HG03108 (cell line): ENCODE results near the gene EP300.
A peak's percentile ranks its signal among the peaks of the same experiment; 100 is the strongest.
"Not testable (repeated sequence)": the region's sequence is repeated elsewhere in the genome, so short reads cannot be mapped to it uniquely, and the experiment has no call there.

ENCODE experiments used
- ATAC-seq: cut with Tn5 transposase; IDR thresholded peaks from one replicate; pipeline ENCODE4 v1.9.1; 2021; ENCODE audit warnings: moderate library complexity; ENCODE audit not compliant: unreplicated experiment

EP300 gene

DNA sequence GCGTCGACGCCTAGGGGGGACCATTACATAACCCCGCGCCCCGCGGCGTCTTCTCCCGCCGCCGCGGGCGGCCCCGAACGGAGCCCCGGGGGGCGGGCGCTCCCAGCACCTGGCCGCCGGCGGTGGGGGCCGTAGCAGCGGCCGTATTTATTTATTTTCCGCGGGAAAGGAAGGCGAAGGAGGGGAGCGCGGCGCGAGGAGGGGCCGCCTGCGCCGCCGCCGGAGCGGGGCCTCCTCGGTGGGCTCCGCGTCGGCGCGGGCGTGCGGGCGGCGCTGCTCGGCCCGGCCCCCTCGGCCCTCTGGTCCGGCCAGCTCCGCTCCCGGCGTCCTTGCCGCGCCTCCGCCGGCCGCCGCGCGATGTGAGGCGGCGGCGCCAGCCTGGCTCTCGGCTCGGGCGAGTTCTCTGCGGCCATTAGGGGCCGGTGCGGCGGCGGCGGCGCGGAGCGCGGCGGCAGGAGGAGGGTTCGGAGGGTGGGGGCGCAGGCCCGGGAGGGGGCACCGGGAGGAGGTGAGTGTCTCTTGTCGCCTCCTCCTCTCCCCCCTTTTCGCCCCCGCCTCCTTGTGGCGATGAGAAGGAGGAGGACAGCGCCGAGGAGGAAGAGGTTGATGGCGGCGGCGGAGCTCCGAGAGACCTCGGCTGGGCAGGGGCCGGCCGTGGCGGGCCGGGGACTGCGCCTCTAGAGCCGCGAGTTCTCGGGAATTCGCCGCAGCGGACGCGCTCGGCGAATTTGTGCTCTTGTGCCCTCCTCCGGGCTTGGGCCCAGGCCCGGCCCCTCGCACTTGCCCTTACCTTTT is at the start of gene EP300:
EP300 (plus strand) TSS at position 570 of the 795 bp plus-strand sequence. CDS start 413 bp downstream, outside the sequence.
- ATAC-seq = peak; percentile 39

DNA sequence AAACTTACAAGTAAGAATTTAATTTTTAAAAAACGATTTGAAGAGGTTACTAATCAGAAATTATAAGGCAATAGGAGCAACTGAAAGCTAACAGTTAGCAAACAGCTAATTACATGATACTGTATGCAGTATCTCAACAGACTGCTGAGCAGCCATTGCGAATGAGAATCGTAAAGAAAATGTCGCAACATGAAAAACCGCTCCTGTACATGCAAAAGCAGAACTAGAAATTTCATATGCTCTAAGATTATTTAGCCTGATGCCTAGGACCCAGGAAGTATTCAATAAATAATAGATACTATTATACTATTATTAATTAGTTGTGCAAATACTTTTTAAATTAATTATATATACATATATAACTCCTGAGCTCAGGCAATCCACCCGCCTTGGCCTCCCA is 48.7 kb upstream of the EP300 start:
- no peak for ATAC-seq

DNA sequence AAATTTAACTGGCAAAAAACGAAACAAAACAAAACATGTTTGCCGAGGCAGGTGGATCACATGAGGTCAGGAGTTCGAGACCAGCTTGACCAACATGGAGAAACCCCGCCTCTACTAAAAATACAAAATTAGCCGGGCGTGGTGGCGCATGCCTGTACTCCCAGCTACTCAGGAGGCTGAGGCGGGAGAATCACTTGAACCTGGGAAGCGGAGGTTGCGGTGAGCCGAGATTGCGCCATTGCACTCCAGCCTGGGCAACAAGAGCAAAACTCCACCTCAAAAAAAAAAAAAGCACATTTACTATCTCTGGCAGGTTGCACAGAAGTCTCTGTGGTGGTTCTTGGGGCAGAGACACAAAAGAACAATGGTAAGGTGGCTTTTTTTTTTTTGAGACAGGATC is 46.8 kb upstream of the EP300 start:
- not testable (repeated sequence) for ATAC-seq

DNA sequence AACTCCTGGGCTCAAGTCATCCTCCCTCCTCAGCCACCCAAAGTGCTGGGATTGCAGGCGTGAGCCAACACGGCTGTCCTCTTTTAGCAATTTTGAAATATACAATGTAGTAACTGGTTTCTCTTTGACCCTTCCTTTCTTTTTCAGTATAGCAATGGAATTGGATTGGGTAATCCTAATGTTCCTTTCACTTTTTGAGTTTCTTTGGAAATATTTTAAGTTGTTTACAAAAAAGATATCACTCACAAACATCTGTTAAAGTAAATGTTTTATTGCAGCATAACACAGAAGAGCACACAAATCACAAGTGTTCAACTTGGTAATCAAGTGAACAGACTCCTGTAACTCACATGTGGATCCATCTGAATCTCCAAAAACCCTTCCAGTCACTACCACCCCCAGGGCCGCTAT is 44.6 kb upstream of the EP300 start:
- no peak for ATAC-seq

DNA sequence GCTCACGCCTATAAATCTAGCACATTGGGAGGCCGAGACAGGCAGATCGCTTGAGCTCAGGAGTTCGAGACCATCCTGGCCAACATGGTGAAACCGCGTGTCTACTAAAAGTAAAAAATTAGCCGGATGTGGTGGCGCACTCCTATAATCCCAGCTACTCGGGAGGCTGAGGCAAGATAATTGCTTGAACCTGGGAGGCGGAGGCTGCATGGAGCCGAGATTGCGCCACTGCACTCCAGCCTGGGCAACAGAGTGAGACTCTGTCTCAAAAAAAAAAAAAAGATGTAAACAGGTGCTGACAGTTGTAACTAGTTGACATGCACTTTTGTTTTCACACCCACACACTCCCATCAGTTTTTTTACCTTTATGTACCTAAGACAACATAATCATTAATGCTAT is 44.0 kb upstream of the EP300 start:
- not testable (repeated sequence) for ATAC-seq

DNA sequence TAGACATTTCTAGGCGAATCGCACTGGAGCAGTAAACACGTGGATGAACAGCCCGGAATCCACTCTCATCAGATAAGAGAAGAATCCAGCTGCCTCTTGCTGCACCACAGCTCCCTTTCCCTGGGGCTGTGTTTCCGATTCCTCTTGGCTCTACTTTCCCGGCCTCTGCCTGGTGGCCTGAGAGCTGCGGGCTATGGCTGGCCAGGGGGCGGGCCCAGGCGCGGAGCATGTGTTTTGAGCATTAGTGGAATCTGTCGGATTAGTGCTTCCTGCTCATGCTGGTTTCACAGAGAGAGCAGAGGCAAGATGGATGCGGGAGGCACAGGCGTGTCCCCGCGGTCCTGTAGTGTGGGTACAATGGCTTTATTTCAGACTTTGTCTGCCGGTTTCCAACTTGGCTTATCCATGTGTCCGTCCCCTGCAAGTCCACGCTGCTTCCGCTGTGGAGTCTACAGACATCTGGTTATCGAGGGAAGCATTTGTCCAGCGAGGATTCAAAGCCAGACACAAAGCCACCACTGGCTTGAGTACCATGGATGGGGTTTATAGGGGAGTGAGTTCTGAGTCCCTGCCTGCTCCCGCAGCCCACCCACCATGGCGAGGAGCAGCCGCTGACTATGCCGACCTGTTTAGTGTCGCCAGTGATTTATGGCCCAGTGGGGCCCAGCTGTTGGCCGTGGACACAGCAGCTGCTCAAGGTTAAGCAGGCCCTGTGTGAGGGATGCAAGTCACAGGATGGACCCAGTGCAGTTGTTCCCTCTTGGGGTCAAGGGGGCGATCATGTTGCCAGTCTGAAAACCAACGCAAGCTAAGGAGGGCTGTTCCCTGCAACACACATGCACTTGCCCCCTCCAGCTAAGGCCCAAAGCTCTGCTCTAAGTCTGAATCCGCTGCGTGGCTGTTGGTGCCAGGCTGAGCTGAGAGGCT is 43.3 kb upstream of the EP300 start:
- ATAC-seq = no peak

DNA sequence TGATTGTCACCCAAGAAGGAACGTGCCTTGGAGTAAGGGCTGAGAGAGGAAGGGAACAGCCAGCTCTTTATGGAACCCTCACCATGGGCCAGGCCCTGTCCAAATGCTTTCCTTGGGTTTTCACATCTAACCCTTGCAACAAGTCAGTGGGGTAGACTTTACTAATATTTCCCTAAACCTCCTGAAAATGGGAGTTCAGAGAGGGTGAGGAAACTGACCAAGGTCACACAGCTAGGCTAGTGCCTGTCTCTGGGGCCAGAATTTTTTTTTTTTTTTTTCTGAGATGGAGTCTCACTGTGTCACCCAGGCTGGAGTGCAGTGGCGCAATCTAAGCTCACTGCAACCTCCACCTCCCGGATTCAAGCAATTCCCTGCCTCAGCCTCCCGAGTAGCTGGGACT is 42.6 kb upstream of the EP300 start:
- ATAC-seq = not testable (repeated sequence)

DNA sequence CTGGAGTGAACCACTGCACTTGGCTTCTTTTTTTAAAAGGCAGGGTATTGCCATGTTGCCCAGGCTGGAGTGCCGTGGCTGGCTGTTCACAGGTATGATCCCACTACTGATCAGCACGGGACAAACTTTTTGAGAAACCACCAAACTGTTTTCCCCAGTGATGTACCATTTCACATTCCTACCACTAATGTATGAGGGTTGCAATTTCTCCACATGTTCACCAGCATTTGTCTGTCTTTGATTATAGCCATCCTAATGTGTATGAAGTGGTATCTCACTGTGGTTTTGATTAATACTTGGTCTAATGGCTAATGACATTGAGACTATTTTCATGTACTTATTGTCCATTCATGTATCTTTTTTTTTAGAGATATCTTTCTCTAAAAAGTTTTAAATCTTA is 41.5 kb upstream of the EP300 start:
- ATAC-seq = no peak

DNA sequence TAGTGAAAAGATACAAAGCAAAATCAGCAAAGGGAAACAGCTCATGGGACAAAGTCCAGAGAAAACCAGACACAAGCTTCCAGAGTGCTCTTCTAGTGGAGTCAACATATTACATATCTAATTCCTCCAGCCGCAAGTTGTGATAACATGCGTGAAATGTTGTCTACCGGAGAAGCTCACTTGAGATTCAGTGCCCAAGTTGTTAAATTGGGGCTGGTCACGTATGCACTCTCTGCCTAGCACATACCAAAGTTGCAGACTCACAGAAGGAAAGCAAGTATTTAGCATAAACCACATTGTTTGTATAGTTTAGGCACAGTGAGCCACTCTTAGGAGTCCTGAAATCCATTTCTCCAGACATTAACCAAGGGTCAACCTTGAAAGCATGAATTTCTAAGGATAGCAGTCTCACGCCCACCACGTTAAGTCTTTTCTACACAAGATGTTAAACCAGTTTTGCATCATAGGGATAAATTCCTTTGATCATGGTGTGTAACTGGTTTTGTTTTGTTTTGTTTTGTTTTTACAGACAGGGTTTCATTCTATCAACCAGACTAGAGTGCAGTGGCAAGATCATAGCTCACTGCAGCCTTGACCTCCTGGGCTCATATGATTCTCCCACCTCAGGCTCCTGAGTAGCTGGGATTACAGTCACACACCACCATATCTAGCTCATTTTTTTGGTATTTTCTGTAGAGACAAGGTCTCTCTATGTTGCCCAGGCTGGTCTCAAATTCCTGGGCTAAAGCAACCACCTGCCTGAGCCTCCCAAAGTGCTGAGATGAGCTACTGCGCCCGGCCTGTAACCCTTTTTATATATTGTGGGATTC is 39.5 kb upstream of the EP300 start:
- no peak for ATAC-seq

DNA sequence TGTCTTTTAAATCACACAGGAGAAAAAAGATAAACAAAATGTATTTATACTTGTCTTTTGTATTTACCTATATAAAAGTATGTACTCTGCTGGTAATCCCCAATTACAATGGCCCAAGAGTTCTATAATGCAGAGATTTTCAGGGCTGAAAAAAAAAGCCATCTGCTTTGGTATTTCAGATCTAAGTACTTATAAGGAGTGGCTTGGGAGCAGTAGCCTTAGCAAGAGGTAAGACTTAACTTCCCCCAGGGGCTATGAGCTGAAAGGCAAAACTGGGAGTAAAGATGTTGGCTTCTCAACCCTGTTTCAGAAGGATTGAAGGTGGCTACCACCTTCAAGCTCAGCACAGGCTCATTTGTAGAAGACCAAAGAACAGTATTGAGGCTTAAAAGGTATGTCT is 35.3 kb upstream of the EP300 start:
- no peak for ATAC-seq

DNA sequence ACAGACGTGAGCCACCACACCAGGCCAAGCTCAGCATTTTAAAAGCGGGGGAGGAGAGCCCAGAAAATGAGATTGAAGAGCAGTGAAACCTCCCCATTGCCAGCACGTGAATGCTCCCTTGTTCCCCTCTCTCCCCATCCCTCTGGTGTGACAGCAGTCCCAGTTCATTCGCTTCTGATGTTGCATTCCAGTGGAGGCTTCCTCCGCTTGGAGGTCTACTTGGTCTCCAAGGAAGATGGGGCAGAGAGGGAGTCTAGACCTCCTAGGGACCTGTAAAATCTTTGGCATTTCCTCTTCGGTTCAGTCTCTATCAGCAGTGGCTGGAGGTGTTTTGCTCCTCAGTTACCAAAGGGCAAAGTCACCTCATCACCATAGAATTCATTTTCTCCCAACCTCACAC is 30.2 kb upstream of the EP300 start:
- ATAC-seq = no peak

DNA sequence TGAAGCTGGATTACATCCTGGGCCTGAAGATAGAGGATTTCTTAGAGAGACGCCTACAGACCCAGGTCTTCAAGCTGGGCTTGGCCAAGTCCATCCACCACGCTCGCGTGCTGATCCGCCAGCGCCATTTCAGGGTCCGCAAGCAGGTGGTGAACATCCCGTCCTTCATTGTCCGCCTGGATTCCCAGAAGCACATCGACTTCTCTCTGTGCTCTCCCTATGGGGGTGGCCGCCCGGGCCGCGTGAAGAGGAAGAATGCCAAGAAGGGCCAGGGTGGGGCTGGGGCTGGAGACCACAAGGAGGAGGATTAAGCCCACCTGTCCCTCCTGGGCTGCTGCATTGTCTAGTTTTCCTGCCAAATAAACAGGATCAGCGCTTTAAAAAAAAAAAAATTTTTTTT is 28.1 kb upstream of the EP300 start:
- not testable (repeated sequence) for ATAC-seq

DNA sequence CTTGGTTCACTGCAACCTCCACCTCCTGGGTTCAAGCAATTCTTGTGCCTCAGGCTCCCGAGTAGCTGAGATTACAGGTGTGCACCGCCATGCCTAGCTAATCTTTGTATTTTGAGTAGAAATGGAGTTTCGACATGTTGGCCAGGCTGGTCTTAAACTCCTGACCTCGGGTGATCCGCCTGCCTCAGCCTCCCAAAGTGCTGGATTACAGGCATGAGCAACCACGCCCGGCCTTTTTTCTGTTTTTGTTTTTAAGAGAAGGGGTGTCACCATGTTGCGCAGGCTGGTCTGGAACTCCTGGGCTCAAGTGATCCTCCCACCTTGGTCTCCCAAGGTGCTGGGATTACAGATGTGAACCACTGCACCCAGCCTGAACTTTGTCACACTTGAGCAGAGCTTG is 26.1 kb upstream of the EP300 start:
- not testable (repeated sequence) for ATAC-seq

DNA sequence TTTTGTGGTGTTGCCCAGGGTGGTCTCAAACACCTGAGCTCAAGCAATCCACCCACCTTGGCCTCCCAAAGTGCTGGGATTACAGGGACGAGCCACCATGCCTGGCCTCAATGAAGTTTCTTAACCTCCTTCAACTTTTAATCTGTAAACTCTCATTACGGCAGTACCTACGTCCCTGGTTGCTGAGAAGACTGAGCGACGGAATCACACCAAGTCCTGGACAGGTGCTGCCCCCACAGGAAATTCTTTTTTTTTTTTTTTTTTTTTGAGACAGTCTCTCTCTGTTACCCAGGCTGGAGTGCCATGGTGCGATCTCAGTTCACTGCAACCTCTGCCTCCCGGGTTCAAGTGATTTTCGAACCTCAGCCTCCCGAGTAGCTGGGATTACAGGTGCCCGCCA is 24.4 kb upstream of the EP300 start:
- ATAC-seq = not testable (repeated sequence)

DNA sequence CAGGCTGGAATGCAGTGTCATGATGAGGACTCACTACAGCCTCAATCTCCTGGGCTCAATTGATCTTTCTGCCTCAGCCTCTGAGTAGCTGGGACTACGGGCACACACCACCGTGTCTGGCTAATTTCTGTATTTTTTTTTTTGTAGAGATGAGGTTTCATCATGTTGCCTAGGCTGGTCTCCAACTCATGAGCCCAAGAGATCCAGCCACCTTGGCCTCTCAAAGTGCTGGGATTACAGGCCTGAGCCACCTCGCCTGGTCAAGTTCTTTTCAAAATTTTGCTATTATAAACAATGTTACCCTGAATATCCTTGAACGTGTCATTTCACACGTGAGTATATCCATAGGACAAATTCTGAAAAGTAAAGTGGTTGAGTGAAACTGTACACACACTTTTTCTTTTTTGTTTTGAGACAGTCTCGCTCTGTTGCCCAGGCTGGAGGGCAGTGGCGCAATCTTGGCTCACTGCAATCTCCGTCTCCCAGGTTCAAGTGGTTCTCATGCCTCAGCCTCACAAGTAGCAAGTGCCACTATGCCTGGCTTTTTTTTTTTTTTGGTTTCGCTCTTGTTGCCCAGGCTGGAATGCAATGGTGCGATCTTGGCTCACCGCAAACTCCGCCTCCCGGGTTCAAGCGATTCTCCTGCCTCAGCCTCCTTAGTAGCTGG is 21.6 kb upstream of the EP300 start:
- ATAC-seq = no peak

DNA sequence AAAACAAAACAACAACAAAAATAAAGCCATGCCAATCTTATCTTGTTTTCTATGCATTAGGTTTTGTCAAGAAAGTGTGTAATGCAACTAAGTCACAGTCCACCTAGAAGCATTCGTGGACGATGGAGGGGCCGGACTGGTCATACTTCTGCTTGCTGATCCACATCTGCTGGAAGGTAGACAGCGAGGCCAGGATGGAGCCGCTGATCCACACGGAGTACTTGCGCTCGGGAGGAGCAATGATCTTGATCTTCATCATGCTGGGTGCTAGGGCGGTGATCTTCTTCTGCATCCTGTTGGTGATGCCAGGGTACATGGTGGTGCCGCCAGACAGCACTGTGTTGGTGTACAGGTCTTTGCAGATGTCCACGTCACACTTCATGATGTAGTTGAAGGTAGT is 18.3 kb upstream of the EP300 start:
- no peak for ATAC-seq

DNA sequence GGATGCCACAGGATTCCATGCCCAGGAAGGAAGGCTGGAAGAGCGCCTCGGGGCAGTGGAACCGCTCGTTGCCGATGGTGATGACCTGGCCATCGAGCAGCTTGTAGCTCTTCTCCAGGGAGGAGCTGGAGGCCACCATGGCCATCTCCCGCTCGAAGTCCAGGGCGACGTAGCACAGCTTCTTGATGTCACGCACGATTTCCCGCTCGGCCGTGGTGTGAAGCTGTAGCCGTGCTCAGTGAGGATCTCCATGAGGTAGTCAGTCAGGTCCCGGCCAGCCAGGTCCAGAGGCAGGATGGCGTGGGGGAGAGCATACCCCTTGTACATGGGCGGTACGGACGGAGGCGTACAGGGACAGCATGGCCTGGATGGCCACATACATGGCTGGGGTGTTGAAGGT is 17.9 kb upstream of the EP300 start:
- no peak for ATAC-seq

DNA sequence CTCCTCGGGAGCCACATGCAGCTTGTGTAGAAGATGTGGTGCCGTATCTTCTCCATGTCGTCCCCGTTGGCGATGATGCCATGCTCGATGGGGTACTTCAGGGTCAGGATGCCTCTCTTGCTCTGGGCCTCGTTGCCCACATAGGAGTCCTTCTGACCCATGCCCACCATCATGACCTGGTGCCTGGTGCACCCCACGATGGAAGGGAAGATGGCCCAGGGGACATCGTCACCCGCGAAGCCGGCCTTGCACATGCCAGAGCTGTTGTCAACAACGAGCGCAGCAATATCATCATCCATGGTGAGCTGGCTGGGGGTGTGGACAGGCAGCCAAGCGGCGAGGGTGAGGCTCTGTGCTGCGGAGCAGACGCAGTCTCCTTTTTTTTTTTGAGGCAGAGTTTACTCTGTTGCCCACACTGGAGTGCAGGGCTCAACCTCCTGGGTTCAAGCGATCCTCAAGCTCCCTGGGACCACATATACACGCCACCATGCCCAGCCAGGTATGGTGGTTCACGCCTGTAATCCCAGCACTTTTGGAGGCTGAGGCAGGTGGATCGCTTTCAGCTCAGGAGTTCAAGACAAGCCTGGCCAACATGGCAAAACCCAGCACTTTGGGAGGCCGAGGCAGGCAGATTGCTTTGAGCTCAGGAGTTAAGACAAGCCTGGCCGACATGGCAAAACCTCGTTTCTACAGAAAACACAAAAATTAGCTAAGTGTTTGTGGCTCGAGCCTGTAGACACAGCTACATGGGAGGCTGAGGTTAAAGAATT is 17.3 kb upstream of the EP300 start:
- no peak for ATAC-seq

DNA sequence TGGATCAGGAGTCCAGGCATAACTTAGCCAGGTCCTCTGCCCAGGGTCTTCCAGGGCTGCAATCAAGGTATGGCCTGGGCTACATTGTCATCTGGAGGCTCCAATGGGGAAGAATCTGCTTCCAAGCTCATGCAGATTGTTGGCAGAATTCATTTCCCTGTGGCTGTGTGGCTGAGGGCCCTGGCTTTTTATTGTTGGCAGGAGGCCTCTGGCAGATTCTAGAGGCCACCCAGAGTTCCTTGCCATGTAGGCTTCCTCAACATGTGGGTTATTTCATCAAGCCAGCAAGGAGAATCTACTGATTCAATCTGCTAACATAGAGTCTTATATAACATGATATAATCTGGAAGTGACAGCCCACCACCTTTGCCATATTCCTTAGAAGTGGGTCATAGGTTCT is 16.4 kb upstream of the EP300 start:
- ATAC-seq = no peak

DNA sequence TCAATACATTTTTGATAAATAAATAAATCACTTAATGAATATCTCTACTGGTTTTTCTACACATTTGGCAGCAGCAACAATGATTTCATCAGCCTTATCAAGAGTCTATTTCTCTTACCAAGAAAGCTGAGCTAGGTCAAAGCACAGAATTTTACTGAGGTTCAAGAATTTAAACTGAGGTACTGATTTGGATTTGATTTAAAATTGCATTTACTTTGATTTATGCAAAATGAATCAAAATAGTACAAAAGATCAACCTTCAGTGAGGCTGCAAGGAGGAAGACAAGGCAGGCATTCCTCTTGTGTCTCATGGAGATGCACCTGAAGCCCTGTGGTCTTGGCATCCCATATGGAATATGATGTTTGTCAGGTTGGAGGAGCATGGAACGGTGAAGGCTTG is 15.5 kb upstream of the EP300 start:
- no peak for ATAC-seq
